ENCODE measurements around the gene HTR3D.
"Not testable (repeated sequence)": the region's sequence is repeated elsewhere in the genome, so short reads cannot be mapped to it uniquely, and the experiment has no call there.

HTR3D gene

GRCh38 chr3:184016169-184016570 lies 15.4 kb upstream of the HTR3D start:
- H3K4me3 ChIP-seq (ENCODE audit: low read depth, low read length), result no peak overlapping the region

- peak overlapping the region; percentile 98 for H3K4me3 ChIP-seq (ENCODE audit: low read depth, low read length)
These were observed 14.5 kb upstream of the HTR3D start for GRCh38 chr3:184016811-184017671.

GRCh38 chr3:184017672-184018423 lies 13.7 kb upstream of the HTR3D start, which contains the start of gene ABCC5:
Gene ABCC5, minus strand, starts transcription at chr3:184017884. Its CDS starts 3,492 bp downstream, at chr3:184014392.
- peak within 1 kb of the TSS; percentile 98 for H3K4me3 ChIP-seq (ENCODE audit: low read depth, low read length)

GRCh38 chr3:184018424-184018973 lies 13.0 kb upstream of the HTR3D start:
- H3K4me3 ChIP-seq (ENCODE audit: low read depth, low read length), result peak overlapping the region; percentile 98

DNA sequence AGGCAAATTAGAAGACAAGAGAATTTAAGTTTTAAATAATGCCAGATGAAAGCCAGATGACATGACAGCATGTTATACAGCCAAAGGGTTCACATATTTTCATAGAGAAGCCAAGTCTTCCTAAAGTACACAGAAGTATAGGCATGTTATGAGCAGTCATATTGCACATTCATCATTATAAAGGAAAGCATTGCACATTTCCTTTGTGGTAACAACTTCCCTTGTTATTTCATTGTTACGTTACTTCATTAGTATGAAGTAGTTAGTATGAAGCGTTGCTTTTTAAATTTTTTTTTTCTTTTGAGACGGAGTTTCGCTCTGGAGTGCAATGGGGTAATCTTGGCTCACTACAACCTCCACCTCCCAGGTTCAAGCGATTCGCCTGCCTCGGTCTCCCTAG lies 9.2 kb upstream of the HTR3D start:
- H3K4me3 ChIP-seq (ENCODE audit: low read depth, low read length), result no peak overlapping the region

- not testable (repeated sequence) for H3K4me3 ChIP-seq (ENCODE audit: low read depth, low read length)
These were observed 6.3 kb upstream of the HTR3D start for GRCh38 chr3:184025256-184025655.

GRCh38 chr3:184028275-184028890 lies 3.2 kb upstream of the HTR3D start:
- H3K4me3 ChIP-seq (ENCODE audit: low read depth, low read length), result not testable (repeated sequence)

- H3K4me3 ChIP-seq (ENCODE audit: low read depth, low read length), result no peak overlapping the region
These were observed 2.1 kb upstream of the HTR3D start for GRCh38 chr3:184029443-184029842.

- H3K4me3 ChIP-seq (ENCODE audit: low read depth, low read length), result no peak overlapping the region
These were observed 1.0 kb upstream of the HTR3D start for GRCh38 chr3:184030536-184030935.

- no peak overlapping the region for H3K4me3 ChIP-seq (ENCODE audit: low read depth, low read length)
These were observed 6.3 kb downstream of the HTR3D start for GRCh38 chr3:184037816-184038215.

- not testable (repeated sequence) for H3K4me3 ChIP-seq (ENCODE audit: low read depth, low read length)
These were observed 6.8 kb downstream of the HTR3D start for GRCh38 chr3:184038307-184038706.

GRCh38 chr3:184039414-184039813 lies 7.9 kb downstream of the HTR3D start:
- no peak overlapping the region for H3K4me3 ChIP-seq (ENCODE audit: low read depth, low read length)

DNA sequence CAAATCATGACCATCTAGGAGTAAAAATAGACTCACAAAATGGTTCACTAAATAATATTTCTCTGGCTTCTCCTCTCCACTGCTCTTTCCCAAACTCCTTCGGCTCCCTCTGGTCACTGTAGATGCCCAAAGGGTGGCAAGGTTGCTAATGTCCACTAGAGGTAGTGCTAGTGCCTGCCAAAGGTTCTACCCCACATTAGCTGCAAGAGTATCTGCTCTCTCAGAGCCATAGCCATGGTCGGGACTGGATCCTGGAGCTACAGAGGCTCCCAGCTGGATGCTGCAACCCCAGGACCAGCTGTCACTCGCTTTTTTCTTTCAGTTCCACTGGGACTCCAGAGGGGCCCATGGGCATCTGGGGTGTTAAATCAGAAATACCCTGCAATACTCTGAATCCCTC lies 8.5 kb downstream of the HTR3D start:
- H3K4me3 ChIP-seq (ENCODE audit: low read depth, low read length), result no peak overlapping the region

GRCh38 chr3:184042617-184043016 lies 11.1 kb downstream of the HTR3D start:
- no peak overlapping the region for H3K4me3 ChIP-seq (ENCODE audit: low read depth, low read length)

- H3K4me3 ChIP-seq (ENCODE audit: low read depth, low read length), result no peak overlapping the region
These were observed 14.5 kb downstream of the HTR3D start for GRCh38 chr3:184045995-184046394.

GRCh38 chr3:184050217-184050847 lies 18.8 kb downstream of the HTR3D start:
- H3K4me3 ChIP-seq (ENCODE audit: low read depth, low read length), result no peak overlapping the region

GRCh38 chr3:184052767-184053166 lies 21.2 kb downstream of the HTR3D start, which contains the start of gene HTR3C:
Gene HTR3C, plus strand, starts transcription at chr3:184053047. Its CDS starts 34 bp downstream, at chr3:184053081.
- H3K4me3 ChIP-seq (ENCODE audit: low read depth, low read length), result no peak within 1 kb of the TSS

DNA sequence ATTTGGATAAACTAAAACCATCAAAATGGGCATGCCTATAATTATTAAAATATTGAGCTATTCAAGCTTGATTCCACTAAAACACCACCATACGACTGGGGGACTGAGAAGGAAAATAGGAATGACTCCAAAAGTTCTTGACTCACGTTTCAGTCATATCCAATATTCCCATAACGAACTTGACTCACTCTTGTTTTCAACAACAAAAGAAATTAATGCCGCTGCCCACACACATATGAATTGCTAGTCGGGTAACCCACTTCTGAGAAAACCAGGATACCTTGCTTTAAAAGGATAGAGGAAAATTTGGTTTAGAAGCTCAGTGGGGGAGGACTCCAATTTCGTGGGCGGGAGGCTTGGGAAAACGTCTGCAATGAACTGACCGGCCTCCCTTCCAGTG lies 26.5 kb downstream of the HTR3D start:
- no peak overlapping the region for H3K4me3 ChIP-seq (ENCODE audit: low read depth, low read length)

- H3K4me3 ChIP-seq (ENCODE audit: low read depth, low read length), result no peak overlapping the region
These were observed 27.9 kb downstream of the HTR3D start for GRCh38 chr3:184059424-184059823.

GRCh38 chr3:184062637-184063036 lies 31.1 kb downstream of the HTR3D start:
- no peak overlapping the region for H3K4me3 ChIP-seq (ENCODE audit: low read depth, low read length)

DNA sequence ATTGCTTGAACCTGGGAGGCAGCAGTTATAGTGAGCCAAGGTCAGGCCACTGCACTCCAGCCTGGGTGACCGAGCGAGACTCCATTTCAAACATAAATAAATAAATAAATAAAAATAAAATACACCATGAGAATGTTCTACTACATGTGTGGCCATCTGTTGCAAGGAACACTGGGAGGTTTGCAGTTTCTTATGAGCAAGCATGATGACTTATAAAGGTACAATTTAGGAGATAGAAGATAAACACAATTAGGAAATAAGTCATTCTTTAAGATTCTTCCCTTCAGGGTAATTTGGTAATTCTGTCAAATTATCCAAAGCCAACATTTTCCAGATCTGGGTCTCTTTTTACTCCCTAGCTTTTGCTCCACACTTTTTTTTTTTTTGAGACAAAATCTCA lies 34.7 kb downstream of the HTR3D start:
- H3K4me3 ChIP-seq (ENCODE audit: low read depth, low read length), result no peak overlapping the region
